ENCODE data around the gene RNF208.

DNA sequence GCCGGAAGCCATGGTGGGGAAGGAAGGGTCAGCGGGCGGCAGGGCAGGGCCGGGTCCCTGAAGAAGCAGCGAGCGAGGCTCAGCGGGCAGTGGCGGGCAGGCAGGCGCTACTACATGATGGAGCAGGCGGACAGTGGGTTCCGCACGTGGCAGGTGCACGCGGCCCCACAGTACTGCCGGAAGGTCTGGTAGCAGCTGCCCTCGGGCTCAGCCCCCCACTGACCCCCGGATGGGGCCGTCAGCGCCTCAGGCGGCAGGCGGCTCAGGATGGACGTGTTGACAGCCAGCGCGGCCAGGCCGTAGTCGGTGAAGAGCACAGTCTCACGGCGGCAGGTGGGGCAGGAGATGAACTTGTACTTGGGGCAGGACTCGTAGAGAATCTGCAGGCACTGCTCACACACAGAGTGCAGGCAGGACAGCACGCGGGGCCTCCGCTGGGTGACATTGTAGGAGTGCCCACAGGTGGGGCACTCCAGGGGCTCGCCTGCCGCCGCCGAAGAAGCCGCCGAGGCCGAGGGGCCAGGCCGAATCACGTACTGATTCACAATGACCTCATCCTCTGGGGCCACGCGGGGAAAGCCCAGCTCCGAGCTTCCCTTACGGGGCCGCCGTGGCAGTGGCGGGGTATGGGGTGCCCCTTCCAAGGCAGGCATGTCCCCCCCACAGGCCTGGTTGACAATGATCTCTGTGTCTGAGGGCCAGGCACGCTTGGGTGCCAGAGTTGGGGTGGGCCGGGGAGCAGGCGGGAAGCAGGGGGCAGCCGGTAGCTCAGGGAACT lies 1.5 kb downstream of the RNF208 start:
- no peak for TF ChIP-seq EZH2 (IDR thresholded peaks at IDR 0.05; ENCODE audit: low read length, missing control alignments)
- TF ChIP-seq, protein P1, sequence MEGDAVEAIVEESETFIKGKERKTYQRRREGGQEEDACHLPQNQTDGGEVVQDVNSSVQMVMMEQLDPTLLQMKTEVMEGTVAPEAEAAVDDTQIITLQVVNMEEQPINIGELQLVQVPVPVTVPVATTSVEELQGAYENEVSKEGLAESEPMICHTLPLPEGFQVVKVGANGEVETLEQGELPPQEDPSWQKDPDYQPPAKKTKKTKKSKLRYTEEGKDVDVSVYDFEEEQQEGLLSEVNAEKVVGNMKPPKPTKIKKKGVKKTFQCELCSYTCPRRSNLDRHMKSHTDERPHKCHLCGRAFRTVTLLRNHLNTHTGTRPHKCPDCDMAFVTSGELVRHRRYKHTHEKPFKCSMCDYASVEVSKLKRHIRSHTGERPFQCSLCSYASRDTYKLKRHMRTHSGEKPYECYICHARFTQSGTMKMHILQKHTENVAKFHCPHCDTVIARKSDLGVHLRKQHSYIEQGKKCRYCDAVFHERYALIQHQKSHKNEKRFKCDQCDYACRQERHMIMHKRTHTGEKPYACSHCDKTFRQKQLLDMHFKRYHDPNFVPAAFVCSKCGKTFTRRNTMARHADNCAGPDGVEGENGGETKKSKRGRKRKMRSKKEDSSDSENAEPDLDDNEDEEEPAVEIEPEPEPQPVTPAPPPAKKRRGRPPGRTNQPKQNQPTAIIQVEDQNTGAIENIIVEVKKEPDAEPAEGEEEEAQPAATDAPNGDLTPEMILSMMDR (conservative IDR thresholded peaks at IDR 0.05 in 1 of 2, IDR thresholded peaks at IDR 0.05 in 1 of 2; ENCODE audit: low read depth in 1 of 2, low read length in 2 of 2) = no peak

Data from fibroblast of lung (primary cell).